Esophagus muscularis mucosa (tissue), 4 donors: ENCODE data around the gene THSD4. TPM values are rescaled to one million over a fixed set of nuclear protein-coding genes. Genes with fewer than 3 reads are reported as not detected.
"Not testable (repeated sequence)": the region's sequence is repeated elsewhere in the genome, so short reads cannot be mapped to it uniquely, and the experiment has no call there.

ENCODE experiments used
- DNase-seq: peaks from one replicate; pipeline ENCODE4 v3.0.0-alpha.2; 2017; ENCODE audit errors: extremely low spot score
- H3K27ac ChIP-seq, 4 donors: fragments of 200-600 bp; sonication (generic); replicated peaks in 1 of 4; 1 replicate in 3 of 4; 2 replicates in 1 of 4; pipeline ENCODE4 v1.5.1; 2016 to 2019; ENCODE audit warnings: mild to moderate bottlenecking in 1 of 4
- H3K27me3 ChIP-seq, 4 donors: fragments of 200-600 bp; sonication (generic); one replicate each; pipeline versions ENCODE4 v1.5.1 to v1.6.0; 2016 to 2019
- H3K36me3 ChIP-seq, 4 donors: fragments of 200-600 bp; sonication (generic); one replicate each; pipeline ENCODE4 v1.5.1; 2016 to 2019
- H3K4me1 ChIP-seq, 4 donors: fragments of 200-600 bp; sonication (generic); one replicate each; pipeline ENCODE4 v1.5.1; 2016 to 2019
- H3K4me3 ChIP-seq, 4 donors: fragments of 200-600 bp; sonication (generic); 1 replicate in 2 of 4; 2 replicates in 2 of 4; pipeline ENCODE4 v1.5.1; 2016 to 2019; ENCODE audit warnings: mild to moderate bottlenecking in 4 of 4, moderate library complexity in 1 of 4
- H3K9me3 ChIP-seq, 4 donors: fragments of 200-600 bp; sonication (generic); 1 replicate in 3 of 4; 2 replicates in 1 of 4; pipeline ENCODE4 v1.5.1; 2016 to 2019
- EP300 ChIP-seq: sonication (generic); formaldehyde crosslinking; IDR thresholded peaks from one replicate; pipeline ENCODE4 v1.6.1; 2017; ENCODE audit warnings: antibody characterized with exemption
- POLR2A ChIP-seq: fragments of 450-650 bp; IDR thresholded peaks from one replicate; pipeline ENCODE4 v1.6.1; 2017; ENCODE audit warnings: antibody characterized with exemption, moderate library complexity, mild to moderate bottlenecking, low read depth
- POLR2AphosphoS5 ChIP-seq, 2 donors: sonication (generic); formaldehyde crosslinking; IDR thresholded peaks; one replicate each; pipeline ENCODE4 v1.6.1; 2017; ENCODE audit warnings: antibody characterized with exemption in 2 of 2
- WGBS: methylation state at CpG from one replicate; pipeline ENCODE4 v1.1.5; 2018; 5-methylcytosine and 5-hydroxymethylcytosine counted together
- intact Hi-C: fragments of 100-400 bp; cut with DNase I; formaldehyde crosslinking; loops from one replicate; pipeline ENCODE4 v1.15.1; 2023
- total RNA-seq, 4 donors: library from RNA; depleted of rRNA; stranded (reverse); fragments of >200 nt; gene quantifications; one replicate each; pipeline versions ENCODE4 v1.1.0 to v1.2.1, GENCODE V29; 2016
- TF ChIP-seq, protein P1 (sequence below), 3 experiments: fragments of 200-600 bp in 2 of 3; fragments of 450-650 bp in 1 of 3; sonication (generic) in 2 of 3; IDR thresholded peaks; one replicate each; pipeline ENCODE4 v1.5.1; 2017 to 2019; ENCODE audit warnings: antibody characterized with exemption in 3 of 3, mild to moderate bottlenecking in 2 of 3, moderate library complexity in 1 of 3

THSD4 gene
- total RNA-seq, 4 donors from 2014 or later: 3.2 to 6.6 (median 5.6) TPM

DNA sequence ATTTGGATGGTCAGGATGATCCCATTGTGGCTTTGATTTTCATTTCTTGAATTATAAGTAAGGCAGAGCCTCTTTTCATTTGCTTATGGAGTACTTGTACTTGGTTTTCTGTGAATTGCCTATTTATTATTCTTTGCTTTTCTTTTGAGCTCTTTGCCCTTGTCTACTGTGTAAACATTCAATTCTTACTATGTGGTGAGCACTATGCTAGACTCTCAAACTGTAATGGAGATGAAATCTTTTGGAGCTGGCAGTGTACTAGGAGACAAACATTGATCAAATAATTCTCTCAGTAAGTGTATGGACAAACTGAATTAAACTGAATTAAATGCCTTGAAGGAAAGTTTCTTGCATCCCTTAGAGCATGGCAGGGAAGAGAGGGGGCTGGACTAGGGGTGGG, 608.1 kb downstream of the THSD4 start:
- TF ChIP-seq POLR2A: no peak
- TF ChIP-seq POLR2AphosphoS5 (IDR thresholded peaks at IDR 0.05): no peak
- TF ChIP-seq EP300: no peak
- Histone ChIP-seq H3K4me3 (no peak overlapping the region), H3K27ac (no peak overlapping the region), H3K9me3 (no peaks in the 10 kb centered on the region), H3K36me3 (no peaks in the 10 kb centered on the region), H3K27me3 (no peaks in the 10 kb centered on the region), H3K4me1 (no peaks in the 10 kb centered on the region)
- DNase-seq: no peak
- intact Hi-C loops: no loop called here

DNA sequence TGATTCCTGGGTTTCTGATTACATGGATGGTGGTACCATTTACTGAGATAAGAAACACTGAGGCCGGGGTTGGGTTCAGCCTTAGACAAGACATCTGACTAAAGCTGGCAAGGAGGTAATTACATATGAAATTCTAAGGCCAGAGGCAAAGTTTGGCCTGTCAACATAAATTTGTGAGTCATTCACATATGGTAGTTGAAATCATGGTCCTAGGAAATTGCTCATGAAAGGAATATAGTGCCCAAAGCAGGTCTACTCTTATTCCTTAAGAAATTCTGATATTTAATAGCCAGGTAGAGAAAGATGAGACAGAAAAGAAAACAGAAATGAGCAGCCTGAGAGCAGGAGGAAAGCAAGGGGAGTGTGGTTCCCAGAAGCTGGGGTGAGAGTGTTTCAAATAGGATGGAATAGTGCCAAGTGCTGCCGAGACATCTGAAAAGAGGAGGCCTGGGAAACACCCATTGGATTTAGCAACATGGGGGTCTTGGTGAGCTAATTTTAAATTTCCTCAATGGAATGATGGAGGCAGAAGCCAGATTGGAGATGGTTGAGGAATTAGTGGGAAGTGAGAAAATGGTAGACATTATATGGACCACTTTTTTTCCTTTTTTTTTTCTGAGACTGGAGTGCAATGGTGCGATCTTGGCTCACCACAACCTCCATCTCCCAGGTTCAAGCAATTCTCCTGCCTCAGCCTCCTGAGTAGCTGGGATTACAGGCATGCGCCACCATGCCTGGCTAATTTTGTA, 610.1 kb downstream of the THSD4 start:
- H3K36me3 ChIP-seq, H3K27ac ChIP-seq, H3K9me3 ChIP-seq, intact Hi-C loops, H3K27me3 ChIP-seq, H3K4me1 ChIP-seq, DNase-seq, H3K4me3 ChIP-seq: not testable (repeated sequence)
- 85% methylated on average over 3 of the region's 4 CpGs for WGBS

DNA sequence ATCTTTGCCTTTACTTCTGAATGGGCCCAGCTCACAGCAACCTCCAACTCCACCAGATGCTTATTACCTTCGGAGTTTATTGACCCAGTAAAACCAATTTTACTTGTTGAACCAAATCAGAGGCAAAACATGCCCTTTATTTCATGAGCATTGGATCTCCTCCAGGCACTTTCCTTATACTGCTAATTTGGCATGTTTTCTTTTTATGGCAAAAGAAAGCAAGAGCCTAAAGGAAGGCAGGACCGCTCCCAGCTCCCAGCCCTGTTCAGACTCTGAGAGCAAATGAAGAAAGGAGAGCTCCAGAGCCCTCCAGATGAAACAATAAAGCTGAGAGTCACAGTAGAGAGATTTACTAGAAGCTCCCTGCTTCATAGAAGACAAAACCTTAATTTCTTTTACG, 613.6 kb downstream of the THSD4 start:
- Histone ChIP-seq H3K4me1 (peaks cover 4 to 9% (median 8%) of the 10 kb centered on the region in 4 donors), H3K9me3 (no peaks in the 10 kb centered on the region), H3K36me3 (no peaks in the 10 kb centered on the region), H3K4me3 (no peak overlapping the region), H3K27ac (no peak overlapping the region), H3K27me3 (no peaks in the 10 kb centered on the region)
- intact Hi-C loops: no loop called here
- no peak for TF ChIP-seq POLR2AphosphoS5 (IDR thresholded peaks at IDR 0.05)
- TF ChIP-seq, protein P1, sequence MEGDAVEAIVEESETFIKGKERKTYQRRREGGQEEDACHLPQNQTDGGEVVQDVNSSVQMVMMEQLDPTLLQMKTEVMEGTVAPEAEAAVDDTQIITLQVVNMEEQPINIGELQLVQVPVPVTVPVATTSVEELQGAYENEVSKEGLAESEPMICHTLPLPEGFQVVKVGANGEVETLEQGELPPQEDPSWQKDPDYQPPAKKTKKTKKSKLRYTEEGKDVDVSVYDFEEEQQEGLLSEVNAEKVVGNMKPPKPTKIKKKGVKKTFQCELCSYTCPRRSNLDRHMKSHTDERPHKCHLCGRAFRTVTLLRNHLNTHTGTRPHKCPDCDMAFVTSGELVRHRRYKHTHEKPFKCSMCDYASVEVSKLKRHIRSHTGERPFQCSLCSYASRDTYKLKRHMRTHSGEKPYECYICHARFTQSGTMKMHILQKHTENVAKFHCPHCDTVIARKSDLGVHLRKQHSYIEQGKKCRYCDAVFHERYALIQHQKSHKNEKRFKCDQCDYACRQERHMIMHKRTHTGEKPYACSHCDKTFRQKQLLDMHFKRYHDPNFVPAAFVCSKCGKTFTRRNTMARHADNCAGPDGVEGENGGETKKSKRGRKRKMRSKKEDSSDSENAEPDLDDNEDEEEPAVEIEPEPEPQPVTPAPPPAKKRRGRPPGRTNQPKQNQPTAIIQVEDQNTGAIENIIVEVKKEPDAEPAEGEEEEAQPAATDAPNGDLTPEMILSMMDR (IDR thresholded peaks at IDR 0.05): no peak
- TF ChIP-seq POLR2A: no peak
- TF ChIP-seq EP300: no peak
- 86% methylated on average over 3 of the region's 3 CpGs for WGBS
- no peak for DNase-seq

DNA sequence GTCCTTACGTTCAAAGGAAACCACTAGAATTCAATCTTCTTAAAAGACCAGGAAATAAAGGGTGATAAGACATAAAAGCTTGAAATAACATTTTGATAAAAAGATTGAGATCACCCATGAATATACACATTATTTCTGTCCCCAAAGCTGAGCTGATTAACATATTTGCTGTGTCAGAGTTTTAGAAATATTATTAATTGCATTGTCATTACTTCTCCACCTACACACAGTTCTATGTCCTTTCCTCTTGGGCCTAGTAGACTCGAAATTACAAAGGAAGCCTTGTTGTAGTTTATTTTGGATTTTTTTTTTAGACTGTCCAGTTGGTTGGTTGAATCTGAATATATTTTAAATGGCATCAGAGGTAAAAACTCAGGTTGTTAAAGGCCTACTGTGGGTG, 614.0 kb downstream of the THSD4 start:
- Histone ChIP-seq H3K4me1 (peaks cover 4 to 9% (median 8%) of the 10 kb centered on the region in 4 donors), H3K36me3 (no peaks in the 10 kb centered on the region), H3K27me3 (no peaks in the 10 kb centered on the region), H3K4me3 (no peak overlapping the region), H3K27ac (no peak overlapping the region), H3K9me3 (no peaks in the 10 kb centered on the region)
- intact Hi-C loops: no loop called here
- no peak for DNase-seq
- TF ChIP-seq, protein P1 (IDR thresholded peaks at IDR 0.05): no peak
- TF ChIP-seq POLR2A (no peak), EP300 (no peak), POLR2AphosphoS5 (IDR thresholded peaks at IDR 0.05) (no peak)
- 68% methylated on average over 2 of the region's 2 CpGs for WGBS

DNA sequence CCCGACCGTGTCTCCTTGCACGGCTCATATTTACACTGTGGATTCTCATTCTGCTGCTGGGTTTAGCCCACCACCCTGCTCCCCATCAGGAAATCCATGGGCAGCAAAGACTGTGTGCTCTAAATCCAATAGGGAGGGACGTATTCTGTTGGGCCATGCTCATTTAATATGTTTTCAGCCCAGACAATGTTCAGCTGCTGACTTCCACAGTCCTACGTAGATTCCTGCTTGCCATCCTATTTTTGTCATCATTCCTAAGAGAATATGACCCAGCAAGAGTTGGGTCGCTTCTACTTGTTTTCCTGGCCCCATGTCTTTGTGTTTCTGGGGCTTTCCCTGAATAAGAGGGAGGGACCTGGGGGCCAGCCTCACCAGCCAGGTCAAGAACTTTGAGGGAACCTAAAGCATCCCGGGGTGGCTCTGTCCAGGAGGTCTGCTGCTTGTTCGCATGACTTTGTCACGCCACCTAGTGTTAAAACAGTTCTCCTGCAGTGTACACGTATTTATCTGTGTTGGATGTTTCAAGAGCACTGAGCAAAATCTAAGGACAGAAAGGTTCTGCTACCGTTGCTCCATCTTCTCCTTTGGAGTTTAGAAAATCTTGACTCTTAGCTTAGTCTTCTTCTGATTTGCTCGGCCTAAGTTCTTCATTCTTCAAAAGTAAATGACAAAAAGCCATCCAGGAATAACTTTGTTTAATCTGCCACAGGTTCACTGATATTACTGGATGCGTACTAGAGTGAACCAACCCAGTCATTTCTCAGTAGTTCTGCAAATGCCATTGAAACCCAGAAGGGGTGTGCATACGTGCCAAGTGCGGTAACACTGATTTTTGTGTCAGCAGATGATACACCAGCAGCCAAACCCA, 615.2 kb downstream of the THSD4 start:
- intact Hi-C loops: loop anchor here (2.0 to 5.0 kb wide), 2 partner anchors 158 to 282 kb away; no protein-coding TSS in a partner anchor
- peaks cover 4 to 9% (median 8%) of the 10 kb centered on the region in 4 donors for H3K4me1 ChIP-seq
- TF ChIP-seq EP300: no peak
- TF ChIP-seq POLR2AphosphoS5 (IDR thresholded peaks at IDR 0.05): no peak
- no peak for TF ChIP-seq POLR2A
- TF ChIP-seq, protein P1 (IDR thresholded peaks at IDR 0.05): peak; percentile 75 to 82 (median 75)
- H3K36me3 ChIP-seq: no peaks in the 10 kb centered on the region
- no peak overlapping the region for H3K27ac ChIP-seq
- H3K27me3 ChIP-seq: no peaks in the 10 kb centered on the region
- WGBS: 52% methylated on average over 15 of the region's 15 CpGs
- no peak for DNase-seq
- H3K9me3 ChIP-seq: no peaks in the 10 kb centered on the region
- H3K4me3 ChIP-seq: no peak overlapping the region
